Endodermal cell (in vitro differentiated cells): Measurements from ENCODE around the gene ZPR1. TPM values are rescaled to one million over a fixed set of nuclear protein-coding genes. Genes with fewer than 3 reads are reported as not detected.

Experiments
- DNase-seq: peaks from one replicate; pipeline ENCODE4 v3.0.0-alpha.2; 2017
- H3K27ac ChIP-seq: 2 replicates; pipeline ENCODE4 v1.5.1; 2013; ENCODE audit warnings: mild to moderate bottlenecking, low read depth, low read length, moderate library complexity
- H3K27me3 ChIP-seq: 2 replicates; pipeline ENCODE4 v1.6.1; 2013; ENCODE audit warnings: mild to moderate bottlenecking, low read length, moderate library complexity; ENCODE audit not compliant: insufficient read depth, control insufficient read depth, poor library complexity, severe bottlenecking
- H3K36me3 ChIP-seq: 2 replicates; pipeline ENCODE4 v1.7.0; 2013; ENCODE audit warnings: mild to moderate bottlenecking, low read length, moderate library complexity; ENCODE audit not compliant: control insufficient read depth, insufficient read depth
- H3K4me1 ChIP-seq: one replicate; pipeline ENCODE4 v1.7.0; 2013; ENCODE audit warnings: low read length; ENCODE audit not compliant: control insufficient read depth, insufficient read depth
- H3K4me3 ChIP-seq: 2 replicates; pipeline ENCODE4 v1.5.1; 2013; ENCODE audit warnings: mild to moderate bottlenecking, low read length, moderate library complexity
- H3K9ac ChIP-seq: 2 replicates; pipeline ENCODE4 v1.6.1; 2013; ENCODE audit warnings: mild to moderate bottlenecking, low read length, moderate library complexity; ENCODE audit not compliant: poor library complexity, severe bottlenecking; ENCODE audit errors: extremely low read depth
- H3K9me3 ChIP-seq: 2 replicates; pipeline ENCODE4 v1.6.1; 2013; ENCODE audit warnings: mild to moderate bottlenecking, low read length, moderate library complexity; ENCODE audit not compliant: control insufficient read depth
- H3K27ac Mint-ChIP-seq: 2 replicates; pipeline ENCODE4 v1.8.0; 2020; ENCODE audit warnings: mixed read lengths
- H3K27me3 Mint-ChIP-seq: 2 replicates; pipeline ENCODE4 v1.8.0; 2021; ENCODE audit warnings: mild to moderate bottlenecking, mixed read lengths; ENCODE audit not compliant: insufficient read depth
- H3K36me3 Mint-ChIP-seq: 2 replicates; pipeline ENCODE4 v1.8.0; 2020; ENCODE audit warnings: low read depth, mixed read lengths
- H3K4me1 Mint-ChIP-seq: 2 replicates; pipeline ENCODE4 v1.8.0; 2020; ENCODE audit warnings: mixed read lengths
- H3K4me3 Mint-ChIP-seq: 2 replicates; pipeline ENCODE4 v1.8.0; 2020; ENCODE audit warnings: mild to moderate bottlenecking, moderate library complexity, mixed read lengths
- H3K9me3 Mint-ChIP-seq: 2 replicates; pipeline ENCODE4 v1.8.0; 2020; ENCODE audit warnings: mild to moderate bottlenecking, mixed read lengths
- WGBS, 2 experiments: methylation state at CpG; one replicate each; pipeline versions ENCODE4 v1.1.5 to v1.1.7; 2013; ENCODE audit warnings: missing lambda C conversion rate in 2 of 2, mixed read lengths in 1 of 2; ENCODE audit not compliant: insufficient coverage in 1 of 2, insufficient read length in 1 of 2; 5-methylcytosine and 5-hydroxymethylcytosine counted together
- total RNA-seq, 2 donors: library from RNA; stranded (reverse); fragmentation: NEBNext Ultra II Directional in 1 of 2; extraction: Animal tissue kit (Norgen Biotek cat#: 25700) in 1 of 2; gene quantifications; 2 replicates in 1 of 2; 3 replicates in 1 of 2; pipeline ENCODE4 v1.2.1, GENCODE V29; 2021
- TF ChIP-seq, protein P1 (sequence below): fragments of 200-600 bp; sonication (generic); conservative IDR thresholded peaks from 2 replicates; pipeline ENCODE4 v1.5.0; 2021; ENCODE audit warnings: antibody characterized with exemption, mild to moderate bottlenecking

Gene ZPR1
- total RNA-seq, 2 donors from 2014 or later = 59.2 to 63.4 TPM

- H3K4me3 Mint-ChIP-seq = peak overlapping the region; percentile 95
- Histone ChIP-seq H3K27ac (no peak overlapping the region), H3K36me3 (peaks cover 48% of the 10 kb centered on the region), H3K9me3 (no peaks in the 10 kb centered on the region), H3K4me3 (peak overlapping the region; percentile 93), H3K9ac (peak overlapping the region; percentile 66), H3K4me1 (peaks cover 5% of the 10 kb centered on the region), H3K27me3 (peaks cover 6% of the 10 kb centered on the region)
- 57 to 91% methylated on average over 1 to 5 of the region's 5 CpGs for whole genome bisulfite sequencing, 2 experiments
- no peaks in the 10 kb centered on the region for H3K9me3 Mint-ChIP-seq
- H3K27ac Mint-ChIP-seq = no peak overlapping the region
- H3K36me3 Mint-ChIP-seq = peaks cover 51% of the 10 kb centered on the region
- peaks cover 27% of the 10 kb centered on the region for H3K27me3 Mint-ChIP-seq
- no peak for DNase-seq
- TF ChIP-seq, protein P1, sequence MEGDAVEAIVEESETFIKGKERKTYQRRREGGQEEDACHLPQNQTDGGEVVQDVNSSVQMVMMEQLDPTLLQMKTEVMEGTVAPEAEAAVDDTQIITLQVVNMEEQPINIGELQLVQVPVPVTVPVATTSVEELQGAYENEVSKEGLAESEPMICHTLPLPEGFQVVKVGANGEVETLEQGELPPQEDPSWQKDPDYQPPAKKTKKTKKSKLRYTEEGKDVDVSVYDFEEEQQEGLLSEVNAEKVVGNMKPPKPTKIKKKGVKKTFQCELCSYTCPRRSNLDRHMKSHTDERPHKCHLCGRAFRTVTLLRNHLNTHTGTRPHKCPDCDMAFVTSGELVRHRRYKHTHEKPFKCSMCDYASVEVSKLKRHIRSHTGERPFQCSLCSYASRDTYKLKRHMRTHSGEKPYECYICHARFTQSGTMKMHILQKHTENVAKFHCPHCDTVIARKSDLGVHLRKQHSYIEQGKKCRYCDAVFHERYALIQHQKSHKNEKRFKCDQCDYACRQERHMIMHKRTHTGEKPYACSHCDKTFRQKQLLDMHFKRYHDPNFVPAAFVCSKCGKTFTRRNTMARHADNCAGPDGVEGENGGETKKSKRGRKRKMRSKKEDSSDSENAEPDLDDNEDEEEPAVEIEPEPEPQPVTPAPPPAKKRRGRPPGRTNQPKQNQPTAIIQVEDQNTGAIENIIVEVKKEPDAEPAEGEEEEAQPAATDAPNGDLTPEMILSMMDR = no peak
- peaks cover 15% of the 10 kb centered on the region for H3K4me1 Mint-ChIP-seq
Measured at GRCh38 chr11:116786966-116787365, 857 bp downstream of the ZPR1 start.

GRCh38 chr11:116786326-116786725 lies 1.5 kb downstream of the ZPR1 start:
- H3K4me1 Mint-ChIP-seq = peaks cover 15% of the 10 kb centered on the region
- no peaks in the 10 kb centered on the region for H3K9me3 ChIP-seq
- H3K9ac ChIP-seq = no peak overlapping the region
- no peak for DNase-seq
- TF ChIP-seq, protein P1 = no peak
- H3K4me1 ChIP-seq = peaks cover 5% of the 10 kb centered on the region
- H3K27me3 ChIP-seq = peaks cover 6% of the 10 kb centered on the region
- peak overlapping the region; percentile 93 for H3K4me3 ChIP-seq
- no peak overlapping the region for H3K27ac ChIP-seq
- WGBS, 2 experiments = 84 to 90% methylated on average over 2 of the region's 2 CpGs
- peaks cover 56% of the 10 kb centered on the region for H3K36me3 Mint-ChIP-seq
- peak overlapping the region; percentile 95 for H3K4me3 Mint-ChIP-seq
- H3K27me3 Mint-ChIP-seq = peaks cover 27% of the 10 kb centered on the region
- H3K9me3 Mint-ChIP-seq = no peaks in the 10 kb centered on the region
- peaks cover 54% of the 10 kb centered on the region for H3K36me3 ChIP-seq
- no peak overlapping the region for H3K27ac Mint-ChIP-seq

DNA sequence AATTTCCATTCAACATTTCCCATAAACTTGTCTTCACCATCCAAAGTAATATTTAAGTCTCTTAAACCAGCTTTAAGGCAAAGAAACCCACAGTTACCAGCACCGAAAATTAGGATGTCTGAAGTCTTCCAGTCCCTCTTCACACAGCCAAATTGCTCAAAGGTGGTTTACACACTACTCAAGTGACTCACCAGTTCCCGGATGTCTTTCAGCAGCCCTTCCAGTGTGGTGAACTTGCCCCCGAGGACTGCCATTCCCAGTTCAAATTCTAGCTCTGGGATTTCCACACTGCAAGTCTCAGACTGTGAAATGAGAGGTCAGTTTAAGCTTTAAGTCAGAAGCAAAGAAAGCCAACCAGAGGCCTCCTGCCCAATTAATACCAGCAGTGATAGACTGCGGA lies 5.1 kb downstream of the ZPR1 start:
- no peak overlapping the region for H3K27ac ChIP-seq
- H3K4me1 ChIP-seq = no peaks in the 10 kb centered on the region
- Mint-ChIP-seq H3K27me3 (no peaks in the 10 kb centered on the region), H3K36me3 (peaks cover 84% of the 10 kb centered on the region), H3K4me3 (no peak overlapping the region), H3K4me1 (peaks cover 7% of the 10 kb centered on the region), H3K9me3 (no peaks in the 10 kb centered on the region), H3K27ac (no peak overlapping the region)
- peaks cover 87% of the 10 kb centered on the region for H3K36me3 ChIP-seq
- H3K27me3 ChIP-seq = no peaks in the 10 kb centered on the region
- H3K9me3 ChIP-seq = no peaks in the 10 kb centered on the region
- H3K4me3 ChIP-seq = no peak overlapping the region
- TF ChIP-seq, protein P1 = no peak
- WGBS, 2 experiments = 92 to 94% methylated on average over 4 of the region's 4 CpGs
- DNase-seq = no peak
- no peak overlapping the region for H3K9ac ChIP-seq
